GM19452 (cell line): ENCODE data around the gene SCEL.
"Not testable (repeated sequence)": the region's sequence is repeated elsewhere in the genome, so short reads cannot be mapped to it uniquely, and the experiment has no call there.

Experiments
- ATAC-seq: cut with Tn5 transposase; IDR thresholded peaks from one replicate; pipeline ENCODE4 v1.9.1; 2021; ENCODE audit not compliant: unreplicated experiment

SCEL gene

DNA sequence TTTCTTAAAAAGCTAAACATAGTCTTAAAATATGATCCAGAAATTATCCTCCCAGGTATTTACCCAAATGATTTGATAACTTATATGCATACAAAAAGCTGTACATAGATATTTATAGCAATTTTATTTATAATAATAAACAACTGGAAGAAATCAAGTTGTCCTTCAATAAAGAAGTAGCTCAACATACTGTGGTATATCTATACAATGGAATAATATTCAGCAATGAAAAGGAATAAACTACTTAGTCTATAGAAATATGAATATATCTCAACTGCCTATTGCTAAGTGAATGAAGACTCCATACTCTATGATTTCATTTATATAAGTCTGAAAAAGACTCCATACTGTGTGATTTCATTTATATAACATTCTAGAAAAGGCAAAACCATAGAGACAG lies 114.9 kb downstream of the SCEL start:
- ATAC-seq = no peak

DNA sequence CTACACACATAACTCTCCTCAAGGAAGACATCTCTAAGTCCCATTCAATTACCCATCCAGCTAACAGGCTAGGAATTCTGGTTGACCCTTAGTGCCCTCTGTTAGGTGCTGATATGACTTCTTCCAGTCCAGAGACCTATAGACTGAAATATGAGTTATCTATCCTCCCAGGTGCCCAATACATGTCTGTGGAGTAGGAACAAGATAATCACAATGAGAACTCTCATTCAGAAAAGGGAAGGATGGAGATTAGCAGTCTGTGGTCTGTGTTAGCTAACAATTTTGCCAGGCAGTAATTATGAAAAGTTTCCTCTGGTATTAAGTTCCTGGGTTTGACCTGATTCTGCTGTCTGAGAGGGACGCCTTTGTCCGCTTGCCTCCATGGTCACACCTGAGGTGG lies 117.8 kb downstream of the SCEL start:
- no peak for ATAC-seq

DNA sequence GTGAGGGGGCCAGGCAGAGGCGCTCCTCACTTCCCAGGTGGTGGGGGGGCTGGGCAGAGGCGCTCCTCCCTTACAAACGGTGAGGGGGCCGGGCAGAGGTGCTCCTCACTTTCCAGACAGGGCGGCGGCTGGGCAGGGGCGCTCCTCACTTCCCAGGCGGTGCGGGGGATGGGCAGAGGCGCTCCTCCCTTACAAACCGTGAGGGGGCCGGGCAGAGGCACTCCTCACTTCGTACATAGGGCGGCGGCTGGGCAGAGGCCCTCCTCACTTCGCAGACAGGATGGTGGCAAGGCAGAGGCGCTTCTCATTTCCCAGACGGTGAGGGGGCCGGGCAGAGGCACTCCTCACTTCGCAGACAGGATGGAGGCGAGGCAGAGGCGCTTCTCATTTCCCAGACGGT lies 124.5 kb downstream of the SCEL start:
- ATAC-seq = not testable (repeated sequence)

DNA sequence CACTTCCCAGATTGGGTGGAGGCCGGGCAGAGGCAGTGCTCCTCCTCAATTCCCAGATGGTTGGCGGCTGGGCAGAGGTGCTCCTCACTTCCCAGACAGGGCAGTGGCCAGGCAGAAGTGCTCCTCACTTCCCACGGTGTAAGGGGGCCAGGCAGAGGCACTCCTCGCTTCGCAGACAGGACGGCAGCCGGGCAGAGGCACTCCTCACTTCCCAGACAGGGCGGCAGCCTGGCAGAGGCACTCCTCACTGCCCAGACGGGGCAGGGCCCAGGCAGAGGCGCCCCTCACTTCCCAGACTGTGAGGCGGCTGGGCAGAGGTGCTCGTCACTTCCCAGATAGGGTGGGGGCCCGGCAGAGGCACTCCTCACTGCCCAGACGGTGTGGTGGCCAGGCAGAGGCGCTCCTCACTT lies 125.3 kb downstream of the SCEL start:
- ATAC-seq = no peak

DNA sequence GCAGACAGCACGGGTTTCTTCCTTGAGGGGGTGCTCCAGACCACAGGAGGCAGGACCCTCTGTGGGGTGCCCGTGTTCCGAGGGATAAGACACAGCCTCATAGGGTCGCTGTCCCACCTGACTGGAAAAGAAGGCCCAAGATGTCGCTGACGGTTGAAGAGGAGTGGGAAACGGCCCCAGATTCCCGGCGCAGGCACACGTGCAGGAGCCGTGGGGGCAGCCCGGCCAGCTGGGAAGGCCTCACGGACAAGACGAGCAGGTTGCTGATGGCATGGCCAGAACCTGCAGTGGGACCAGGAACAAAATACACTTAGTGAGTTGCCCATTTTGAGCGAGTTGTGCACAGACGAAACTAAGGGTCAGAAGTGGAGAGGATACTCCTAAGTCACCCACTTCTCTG lies 126.8 kb downstream of the SCEL start:
- not testable (repeated sequence) for ATAC-seq

DNA sequence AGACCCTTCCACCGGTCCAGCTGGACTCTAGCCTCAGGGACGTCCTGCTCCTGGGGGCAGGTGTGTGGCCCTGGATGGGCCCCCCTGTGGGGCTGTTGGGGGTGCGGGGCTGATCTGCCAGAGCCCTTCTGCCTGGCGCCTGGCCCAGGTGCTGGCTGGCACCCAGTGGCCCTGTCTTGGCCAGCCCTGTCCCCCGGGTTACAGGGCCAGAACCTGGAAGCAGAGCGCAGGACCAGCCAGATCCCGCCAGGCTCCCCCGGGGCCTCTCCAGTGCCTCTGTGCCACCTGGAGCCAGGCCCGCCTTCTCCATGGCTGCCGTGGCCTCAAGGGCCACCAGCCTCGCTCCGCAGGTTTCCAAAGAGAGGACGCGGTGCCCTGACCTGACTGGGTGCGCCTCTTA lies 127.3 kb downstream of the SCEL start:
- not testable (repeated sequence) for ATAC-seq

DNA sequence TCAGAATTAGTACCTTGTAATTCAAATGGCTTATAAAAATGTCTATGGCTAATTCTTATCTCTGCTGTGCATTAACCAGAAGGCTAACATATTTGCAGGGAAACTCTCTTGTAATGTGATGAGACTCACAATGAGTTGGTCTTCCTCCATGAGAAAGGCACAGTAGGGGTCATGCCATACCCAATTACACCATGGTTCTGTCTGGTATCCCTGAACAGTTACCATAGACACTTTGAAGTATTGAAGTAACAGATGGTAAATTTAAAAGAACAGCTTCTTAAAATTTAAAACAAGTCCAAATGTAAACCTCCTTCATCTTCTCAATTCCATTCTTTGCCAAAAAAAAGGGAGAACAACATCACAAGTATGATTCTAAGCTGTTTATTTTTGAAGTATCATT lies 139.3 kb downstream of the SCEL start:
- no peak for ATAC-seq

DNA sequence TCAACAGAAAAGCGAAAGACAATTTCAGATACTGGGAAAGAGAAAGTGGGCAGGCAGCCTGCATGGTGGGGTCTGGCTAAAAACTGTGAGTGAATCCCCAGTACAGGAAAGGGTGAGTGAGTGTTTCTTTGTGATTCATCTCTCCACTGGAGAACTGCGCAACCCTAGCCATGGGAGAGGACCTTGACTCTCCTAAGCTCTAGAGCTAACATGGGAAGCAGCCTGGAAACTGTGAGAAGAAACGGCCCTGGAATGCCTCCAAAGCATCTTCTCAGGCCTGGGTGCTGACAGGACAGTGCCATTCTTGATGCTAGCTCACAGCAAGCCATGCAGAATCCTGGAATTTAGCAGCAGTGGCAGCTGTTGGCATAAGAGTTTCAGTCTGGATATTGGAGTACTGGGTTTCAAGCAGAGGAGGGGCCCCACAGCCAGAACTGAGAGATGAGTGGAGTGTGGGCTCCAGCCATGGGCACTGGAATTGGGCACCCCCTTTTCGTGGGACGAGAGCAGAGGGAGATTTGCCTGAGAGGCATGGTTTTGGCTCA lies 143.3 kb downstream of the SCEL start:
- no peak for ATAC-seq

DNA sequence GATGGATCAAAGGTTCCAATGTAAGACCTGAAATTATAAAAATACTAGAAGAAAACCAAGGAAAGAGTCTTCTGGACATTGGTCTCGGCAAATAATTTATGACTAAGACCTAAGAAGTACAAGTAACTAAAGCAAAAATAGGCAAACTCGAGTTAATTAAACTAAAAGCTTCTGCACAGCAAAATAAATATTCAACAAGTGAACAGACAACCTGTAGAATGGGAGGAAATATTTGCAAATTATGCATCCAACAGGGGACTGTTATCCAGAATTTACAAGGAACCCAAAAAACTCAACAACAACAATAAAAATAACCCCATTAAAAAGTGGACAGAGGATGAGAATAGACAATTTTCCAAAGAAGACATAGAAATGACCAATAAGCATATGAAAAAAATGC lies 152.3 kb downstream of the SCEL start:
- no peak for ATAC-seq

DNA sequence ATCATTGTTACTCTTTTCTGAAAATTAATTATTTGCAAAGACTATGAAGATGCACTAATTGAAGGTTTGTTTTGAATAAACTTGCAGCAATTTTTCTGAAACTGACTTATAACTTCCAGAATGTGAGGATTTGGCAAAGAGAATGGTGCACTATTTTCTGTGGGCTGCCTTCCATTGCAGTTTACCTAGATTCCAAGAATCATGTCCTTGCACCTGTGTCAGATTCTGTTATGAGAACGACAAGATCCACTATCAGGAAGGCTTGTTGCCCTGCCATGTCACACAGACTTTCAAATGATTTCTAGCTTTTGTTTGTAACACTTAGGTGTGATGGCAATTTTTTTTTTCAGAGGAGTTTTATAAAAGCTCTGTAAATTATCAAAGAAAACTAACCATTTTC lies 156.4 kb downstream of the SCEL start:
- no peak for ATAC-seq

DNA sequence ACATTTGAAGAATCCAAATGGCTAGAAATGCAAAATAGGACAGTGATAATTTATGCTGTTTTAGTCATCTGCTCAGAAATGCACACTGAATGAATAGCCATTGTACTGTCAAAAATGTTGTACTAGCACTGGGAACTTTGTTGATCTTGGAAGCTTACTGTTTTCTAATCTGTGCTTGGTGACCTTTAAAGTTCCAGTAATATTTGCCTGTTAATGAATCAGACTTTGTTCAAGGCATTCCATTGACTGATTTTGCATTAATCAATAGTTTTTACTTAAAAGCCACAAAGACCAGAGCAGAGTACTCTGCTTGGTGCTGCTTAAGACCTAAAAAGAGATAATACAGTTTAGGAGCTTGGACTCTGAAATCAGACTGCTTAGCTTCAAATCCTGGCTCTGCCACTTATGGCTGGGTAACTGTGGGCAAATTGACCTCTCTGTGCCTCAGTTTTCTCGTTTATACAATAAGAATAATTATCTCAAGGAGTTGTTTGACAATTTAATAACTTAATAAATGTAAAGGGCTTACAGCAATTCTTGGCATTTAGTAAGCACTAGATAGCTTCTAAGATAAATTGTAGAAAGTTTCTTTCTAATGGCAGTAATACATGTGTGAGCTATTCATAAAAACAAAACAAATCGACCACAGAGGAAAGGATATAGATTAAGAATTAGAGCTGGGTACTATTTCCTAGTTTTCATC lies 157.4 kb downstream of the SCEL start:
- no peak for ATAC-seq

DNA sequence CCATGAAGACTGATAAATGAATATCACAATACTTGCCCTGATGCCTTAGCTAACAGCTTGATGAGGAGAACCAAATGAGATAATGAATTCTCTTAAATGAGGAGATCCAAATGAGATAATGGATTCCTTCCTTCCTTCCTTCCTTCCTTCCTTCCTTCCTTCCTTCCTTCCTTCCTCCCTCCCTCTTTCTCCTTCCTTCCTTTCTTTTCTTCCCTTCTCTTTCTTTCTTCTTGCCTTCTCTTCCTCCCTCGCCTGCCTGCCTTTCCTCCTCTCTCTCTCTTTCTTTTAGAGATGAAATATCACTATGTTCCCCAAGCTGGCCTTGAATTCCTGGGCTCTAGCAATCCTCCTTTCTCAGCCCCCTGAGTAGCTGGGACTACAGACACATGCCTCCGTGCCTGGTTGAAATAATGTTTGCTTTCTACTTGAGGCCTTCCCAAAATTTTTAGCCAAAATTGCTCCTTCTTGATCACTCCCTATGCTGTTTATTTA lies 158.0 kb downstream of the SCEL start:
- no peak for ATAC-seq
